HepG2 (cell line): ENCODE measurements around the gene KRTAP10-5. TPM values are rescaled to one million over a fixed set of nuclear protein-coding genes. Genes with fewer than 3 reads are reported as not detected.
A peak's percentile ranks its signal among the peaks of the same experiment; 100 is the strongest.

Experiments used
- ATAC-seq: fragments of 200-7000 bp; cut with Tn5 transposase; 3 replicates; pipeline ENCODE4 v1.9.1; 2020; ENCODE audit warnings: mild to moderate bottlenecking, moderate library complexity
- BruUV-seq: library from RNA; stranded (reverse); fragments of 400-500 nt; replicated peaks from 2 replicates; lab custom pipeline; 2021; lab: Mats Ljungman, UMichigan
- CTCF ChIA-PET: fragments of 300-600 bp; formaldehyde crosslinking; extraction: SDS; loops from one replicate; lab custom pipeline; 2021; ENCODE audit warnings: low total read pairs, inconsistent platforms, low intra/inter-chr PET ratio; lab: Yijun Ruan, JAX
- POLR2A ChIA-PET: fragments of 350-600 bp; sonication (Branson Sonifier 250); formaldehyde crosslinking; loops from one replicate; lab custom pipeline; 2020; ENCODE audit warnings: antibody characterized with exemption, inconsistent platforms; lab: Yijun Ruan, JAX
- DNase-seq: peaks from one replicate; pipeline ENCODE4 v3.0.0-alpha.2; 2015; ENCODE audit warnings: low spot score
- FAIRE-seq: peaks from 3 replicates; lab custom pipeline; 2011; peaks lifted over from hg19 to GRCh38; lab: Jason Lieb, UNC
- H2AFZ ChIP-seq: one replicate; pipeline ENCODE4 v1.6.1; 2011; ENCODE audit warnings: low read length, inconsistent platforms
- H3K27ac ChIP-seq: fragments of 300-600 bp; 3 replicates; pipeline ENCODE4 v1.8.0; 2011; ENCODE audit warnings: mixed run types, mild to moderate bottlenecking, mixed read lengths, low read length, inconsistent platforms; ENCODE audit not compliant: insufficient read depth; ENCODE audit errors: extremely low read length
- H3K27me3 ChIP-seq, 2 experiments: fragments of 200-600 bp in 1 of 2; 2 replicates in 1 of 2; 3 replicates in 1 of 2; pipeline versions ENCODE4 v1.6.0 to v1.8.0; 2011; ENCODE audit warnings: low read length in 2 of 2, mild to moderate bottlenecking in 2 of 2, moderate library complexity in 2 of 2, inconsistent platforms in 1 of 2; ENCODE audit not compliant: insufficient read depth in 2 of 2, control insufficient read depth in 1 of 2
- H3K36me3 ChIP-seq, 2 experiments: fragments of 200-600 bp in 1 of 2; replicated peaks in 1 of 2; 2 replicates in 1 of 2; 3 replicates in 1 of 2; pipeline versions ENCODE4 v1.5.1 to v1.8.0; 2011; ENCODE audit warnings: low read length in 2 of 2, inconsistent platforms in 1 of 2; ENCODE audit not compliant: insufficient read depth in 2 of 2, control insufficient read depth in 1 of 2
- H3K4me1 ChIP-seq: 2 replicates; pipeline ENCODE4 v1.5.1; 2012; ENCODE audit warnings: low read length, inconsistent platforms; ENCODE audit not compliant: insufficient read depth
- H3K4me2 ChIP-seq: 2 replicates; pipeline ENCODE4 v1.6.0; 2011; ENCODE audit warnings: low read depth, low read length, inconsistent platforms
- H3K4me3 ChIP-seq, 3 experiments: fragments of 200-600 bp in 1 of 3; sonication (generic), shearing (Covaris generic) in 1 of 3; replicated peaks in 1 of 3; 2 replicates each; pipeline ENCODE4 v1.5.1; 2011 to 2016; ENCODE audit warnings: low read length in 3 of 3, inconsistent platforms in 2 of 3, low read depth in 2 of 3, mild to moderate bottlenecking in 2 of 3, control low read depth in 1 of 3, mixed read lengths in 1 of 3; ENCODE audit not compliant: insufficient read depth in 1 of 3
- H3K79me2 ChIP-seq: one replicate; pipeline ENCODE4 v1.6.1; 2011; ENCODE audit warnings: low read length, inconsistent platforms; ENCODE audit not compliant: insufficient read depth
- H3K9ac ChIP-seq: 2 replicates; pipeline ENCODE4 v1.6.0; 2011; ENCODE audit warnings: mild to moderate bottlenecking, low read depth, low read length, inconsistent platforms; ENCODE audit not compliant: insufficient read depth
- H3K9me3 ChIP-seq: 2 replicates; pipeline ENCODE4 v1.5.1; 2012; ENCODE audit warnings: mild to moderate bottlenecking, low read length
- H4K20me1 ChIP-seq: 2 replicates; pipeline ENCODE4 v1.6.0; 2011; ENCODE audit warnings: inconsistent platforms, mild to moderate bottlenecking, low read length, moderate library complexity; ENCODE audit not compliant: insufficient read depth
- IKZF4 ChIP-seq: sonication (generic); formaldehyde crosslinking; IDR thresholded peaks from 2 replicates; pipeline ENCODE4 v1.5.1; 2020; ENCODE audit warnings: borderline replicate concordance, mild to moderate bottlenecking, low read depth, missing genetic modification reagents; ENCODE audit errors: not compliant biosample characterization
- KDM2A ChIP-seq: sonication (generic); formaldehyde crosslinking; IDR thresholded peaks from 2 replicates; pipeline ENCODE4 v1.4.0; 2020; ENCODE audit warnings: low read depth, missing genetic modification reagents, borderline replicate concordance
- SALL2 ChIP-seq: sonication (generic); formaldehyde crosslinking; IDR thresholded peaks from 2 replicates; pipeline ENCODE4 v1.8.1; 2023; ENCODE audit warnings: mild to moderate bottlenecking, missing genetic modification reagents, inconsistent platforms
- ZNF317 ChIP-seq: sonication (generic); formaldehyde crosslinking; IDR thresholded peaks from 2 replicates; pipeline ENCODE4 v1.5.0; 2020; ENCODE audit warnings: mild to moderate bottlenecking, missing genetic modification reagents
- ZNF644 ChIP-seq: IDR thresholded peaks from 2 replicates; pipeline ENCODE4 v1.6.1; 2016; ENCODE audit warnings: low read depth
- ZSCAN12 ChIP-seq: sonication (generic); formaldehyde crosslinking; IDR thresholded peaks from 2 replicates; pipeline ENCODE4 v1.9.0; 2021; ENCODE audit warnings: mild to moderate bottlenecking, missing genetic modification reagents
- WGBS: methylation state at CpG from one replicate; pipeline ENCODE4 v1.1.6; 2017; ENCODE audit warnings: low lambda C conversion rate; 5-methylcytosine and 5-hydroxymethylcytosine counted together
- in situ Hi-C: cut with HindIII; loops from 2 replicates; pipeline ENCODE4 v1.10.0; 2017; ENCODE audit warnings: low pct_unique_long_range_greater_than_20kb; ENCODE audit not compliant: extremely low pct_ligation_motif_present
- intact Hi-C: fragments of 100-400 bp; cut with micrococcal nuclease; formaldehyde crosslinking; loops from one replicate; pipeline ENCODE4 v1.10.0; 2022; ENCODE audit not compliant: unreplicated experiment
- polyA plus RNA-seq, 8 experiments: library from polyadenylated mRNA; depleted of rRNA in 3 of 8; stranded (reverse) in 7 of 8; unstranded in 1 of 8; fragments of >200 nt; fragmentation: Illumina TruSeq in 4 of 8; extraction: Trizol in 4 of 8; gene quantifications; 2 replicates each; pipeline versions ENCODE4 v1.2.1 to v1.2.3, GENCODE V29; 2011 to 2016; ENCODE audit warnings: low read depth in 4 of 8, missing spikeins in 1 of 8, mixed read lengths in 1 of 8; ENCODE audit not compliant: insufficient read depth in 1 of 8
- total RNA-seq, 5 experiments: library from RNA; depleted of rRNA; stranded (reverse); fragments of >200 nt; fragmentation: Illumina TruSeq; extraction: Trizol; gene quantifications; 2 replicates each; pipeline ENCODE4 v1.2.3, GENCODE V29; 2016; ENCODE audit warnings: low read depth in 1 of 5
- TF ChIP-seq, protein P1 (sequence below): sonication (generic); formaldehyde crosslinking; IDR thresholded peaks from 2 replicates; pipeline ENCODE4 v1.4.0; 2020; ENCODE audit warnings: mild to moderate bottlenecking, missing genetic modification reagents

The KRTAP10-5 gene
- total and polyA plus RNA-seq, 2 of the 13 experiments (the other 11 are each of a cell fraction or from before 2014, with no cell fraction given) = not detected

GRCh38 chr21:44623575-44623974, 43.2 kb upstream of the KRTAP10-5 start:
- intact Hi-C loops (no loop called here), in situ Hi-C loops (no loop called here)
- H3K27me3 ChIP-seq = 0 out of 5 replicates have a peak, but pooled peaks cover 0 to 3% of the 10 kb centered on the region in 2 experiments
- FAIRE-seq = no peak
- H3K79me2 ChIP-seq = no peaks in the 10 kb centered on the region
- TF ChIP-seq ZSCAN12 (CRISPR knock-in tag) (no peak), ZNF317 (CRISPR knock-in tag) (peak; percentile 99), IKZF4 (no peak), KDM2A (no peak), ZNF644 (no peak)
- TF ChIP-seq, protein P1, sequence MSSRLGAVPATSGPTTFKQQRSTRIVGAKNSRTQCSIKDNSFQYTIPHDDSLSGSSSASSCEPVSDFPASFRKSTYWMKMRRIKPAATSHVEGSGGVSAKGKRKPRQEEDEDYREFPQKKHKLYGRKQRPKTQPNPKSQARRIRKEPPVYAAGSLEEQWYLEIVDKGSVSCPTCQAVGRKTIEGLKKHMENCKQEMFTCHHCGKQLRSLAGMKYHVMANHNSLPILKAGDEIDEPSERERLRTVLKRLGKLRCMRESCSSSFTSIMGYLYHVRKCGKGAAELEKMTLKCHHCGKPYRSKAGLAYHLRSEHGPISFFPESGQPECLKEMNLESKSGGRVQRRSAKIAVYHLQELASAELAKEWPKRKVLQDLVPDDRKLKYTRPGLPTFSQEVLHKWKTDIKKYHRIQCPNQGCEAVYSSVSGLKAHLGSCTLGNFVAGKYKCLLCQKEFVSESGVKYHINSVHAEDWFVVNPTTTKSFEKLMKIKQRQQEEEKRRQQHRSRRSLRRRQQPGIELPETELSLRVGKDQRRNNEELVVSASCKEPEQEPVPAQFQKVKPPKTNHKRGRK = no peak
- no peak for ATAC-seq
- no peaks in the 10 kb centered on the region for H3K4me1 ChIP-seq
- no peak overlapping the region for H3K27ac ChIP-seq
- no peak overlapping the region for H3K4me3 ChIP-seq
- H4K20me1 ChIP-seq = no peaks in the 10 kb centered on the region
- DNase-seq = no peak
- no peak overlapping the region for H3K4me2 ChIP-seq
- no peak overlapping the region for H2AFZ ChIP-seq
- ChIA-PET POLR2A (no interaction called here), CTCF (no interaction called here)
- H3K9me3 ChIP-seq = peaks cover 21% of the 10 kb centered on the region
- H3K36me3 ChIP-seq = no peaks in the 10 kb centered on the region
- H3K9ac ChIP-seq = no peak overlapping the region
- no TSS peak for BruUV-seq

DNA sequence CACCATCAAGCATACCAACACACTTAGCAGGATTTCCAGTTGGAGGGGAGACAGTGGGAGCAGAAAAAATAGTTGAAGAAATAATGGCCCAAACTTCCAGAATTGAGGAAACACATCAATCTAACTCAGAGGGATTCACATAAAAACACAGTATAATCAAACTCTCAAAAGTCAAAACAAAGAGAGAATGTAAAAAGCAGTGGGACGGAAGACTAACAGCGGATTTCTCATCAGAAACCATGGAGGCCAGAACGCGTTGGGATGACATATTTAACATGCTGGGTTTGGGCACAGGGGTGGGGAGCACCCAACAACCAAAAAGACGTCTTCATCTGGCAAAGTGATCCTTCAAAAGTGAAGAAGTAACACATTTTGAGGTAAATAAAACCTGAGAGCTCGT, 39.5 kb upstream of the KRTAP10-5 start:
- H3K27me3 ChIP-seq = peaks cover 1 to 20% of the 10 kb centered on the region in 2 experiments; a peak in 2 of 5 replicates
- intact Hi-C loops = loop anchor here (2.0 kb wide), 1 partner anchor 173 kb away; no protein-coding TSS in a partner anchor
- no peak overlapping the region for H3K27ac ChIP-seq
- H3K36me3 ChIP-seq = no peaks in the 10 kb centered on the region
- H3K4me1 ChIP-seq = no peaks in the 10 kb centered on the region
- ATAC-seq = no peak
- H4K20me1 ChIP-seq = no peaks in the 10 kb centered on the region
- no peak overlapping the region for H3K4me2 ChIP-seq
- no TSS peak for BruUV-seq
- H3K9ac ChIP-seq = no peak overlapping the region
- 43% methylated on average over 6 of the region's 6 CpGs for WGBS
- no peak overlapping the region for H3K4me3 ChIP-seq
- no peak overlapping the region for H2AFZ ChIP-seq
- TF ChIP-seq ZNF317 (CRISPR knock-in tag) (peak; percentile 96), SALL2 (CRISPR knock-in tag) (no peak)
- TF ChIP-seq, all 625 proteins: peak for 1
- FAIRE-seq (no peak), DNase-seq (no peak)
- Histone ChIP-seq H3K9me3 (peaks cover 21% of the 10 kb centered on the region), H3K79me2 (no peaks in the 10 kb centered on the region)
- ChIA-PET CTCF (no interaction called here), POLR2A (no interaction called here)
- in situ Hi-C loops = no loop called here
